Measurements from ENCODE around the gene TULP4. TPM values are rescaled to one million over a fixed set of nuclear protein-coding genes. Genes with fewer than 3 reads are reported as not detected.
"Not testable (repeated sequence)": the region's sequence is repeated elsewhere in the genome, so short reads cannot be mapped to it uniquely, and the experiment has no call there.

The TULP4 gene
- total and polyA plus RNA-seq, 8 donors = 1.7 to 237 (median 54.3) TPM

- 90 to 94% (median 92%) methylated on average over 12 of the region's 12 CpGs for WGBS, 5 donors
- Histone ChIP-seq H3K27me3 (no peaks in the 10 kb centered on the region), H3K9me3 (no peaks in the 10 kb centered on the region), H3K4me3 (no peak overlapping the region), H3K36me3 (peaks cover 15 to 31% (median 28%) of the 10 kb centered on the region in 4 donors), H3K4me1 (peaks cover 5 to 20% (median 17%) of the 10 kb centered on the region in 4 donors), H3K27ac (no peak overlapping the region)
- TF ChIP-seq EP300 (IDR thresholded peaks at IDR 0.05) (no peak), POLR2AphosphoS5 (IDR thresholded peaks at IDR 0.05) (no peak), POLR2A (IDR thresholded peaks at IDR 0.05) (no peak)
- TF ChIP-seq, protein P1, sequence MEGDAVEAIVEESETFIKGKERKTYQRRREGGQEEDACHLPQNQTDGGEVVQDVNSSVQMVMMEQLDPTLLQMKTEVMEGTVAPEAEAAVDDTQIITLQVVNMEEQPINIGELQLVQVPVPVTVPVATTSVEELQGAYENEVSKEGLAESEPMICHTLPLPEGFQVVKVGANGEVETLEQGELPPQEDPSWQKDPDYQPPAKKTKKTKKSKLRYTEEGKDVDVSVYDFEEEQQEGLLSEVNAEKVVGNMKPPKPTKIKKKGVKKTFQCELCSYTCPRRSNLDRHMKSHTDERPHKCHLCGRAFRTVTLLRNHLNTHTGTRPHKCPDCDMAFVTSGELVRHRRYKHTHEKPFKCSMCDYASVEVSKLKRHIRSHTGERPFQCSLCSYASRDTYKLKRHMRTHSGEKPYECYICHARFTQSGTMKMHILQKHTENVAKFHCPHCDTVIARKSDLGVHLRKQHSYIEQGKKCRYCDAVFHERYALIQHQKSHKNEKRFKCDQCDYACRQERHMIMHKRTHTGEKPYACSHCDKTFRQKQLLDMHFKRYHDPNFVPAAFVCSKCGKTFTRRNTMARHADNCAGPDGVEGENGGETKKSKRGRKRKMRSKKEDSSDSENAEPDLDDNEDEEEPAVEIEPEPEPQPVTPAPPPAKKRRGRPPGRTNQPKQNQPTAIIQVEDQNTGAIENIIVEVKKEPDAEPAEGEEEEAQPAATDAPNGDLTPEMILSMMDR (IDR thresholded peaks at IDR 0.05) = no peak
- intact Hi-C loops (cut with DNase I; ENCODE audit: low total_unique reads) = no loop called here
- DNase-seq = peak in 1 of 2 donors; percentile 17
Observed at GRCh38 chr6:158476389-158476788, 164.1 kb downstream of the TULP4 start.

GRCh38 chr6:158477722-158478121 lies 165.5 kb downstream of the TULP4 start:
- intact Hi-C loops (cut with DNase I; ENCODE audit: low total_unique reads); H3K27ac ChIP-seq; H3K27me3 ChIP-seq; DNase-seq; H3K9me3 ChIP-seq; H3K4me3 ChIP-seq: not testable (repeated sequence)
- H3K36me3 ChIP-seq = peaks cover 19 to 45% (median 42%) of the 10 kb centered on the region in 4 donors
- 92 to 98% (median 97%) methylated on average over 4 of the region's 4 CpGs for WGBS, 5 donors
- H3K4me1 ChIP-seq = peaks cover 5 to 20% (median 17%) of the 10 kb centered on the region in 4 donors

DNA sequence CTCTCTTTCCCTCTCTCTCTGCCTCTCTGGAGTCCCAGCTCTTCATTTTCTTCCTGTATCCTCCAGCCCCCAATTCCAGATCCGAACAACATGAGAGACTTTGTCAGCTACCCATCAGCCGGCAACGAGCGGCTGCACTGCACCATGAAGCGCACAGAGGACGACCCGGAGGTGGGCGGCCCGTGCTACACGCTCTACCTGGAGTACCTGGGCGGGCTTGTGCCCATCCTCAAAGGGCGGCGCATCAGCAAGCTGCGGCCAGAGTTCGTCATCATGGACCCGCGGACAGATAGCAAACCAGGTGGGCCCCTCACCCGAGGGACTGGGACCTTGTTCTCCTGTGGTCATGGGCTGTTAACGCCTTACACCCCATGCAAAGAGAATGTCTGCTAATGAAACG lies 168.7 kb downstream of the TULP4 start:
- no peak for TF ChIP-seq POLR2A (IDR thresholded peaks at IDR 0.05)
- no peak for TF ChIP-seq EP300 (IDR thresholded peaks at IDR 0.05)
- TF ChIP-seq, protein P1 (IDR thresholded peaks at IDR 0.05) = no peak
- no peak for TF ChIP-seq POLR2AphosphoS5 (IDR thresholded peaks at IDR 0.05)
- Histone ChIP-seq H3K27me3 (no peaks in the 10 kb centered on the region), H3K4me1 (peaks cover 0 to 2% (median 0%) of the 10 kb centered on the region in 4 donors), H3K9me3 (no peaks in the 10 kb centered on the region), H3K36me3 (peaks cover 19 to 73% (median 62%) of the 10 kb centered on the region in 4 donors), H3K27ac (no peak overlapping the region), H3K4me3 (no peak overlapping the region)
- no peak for DNase-seq
- intact Hi-C loops (cut with DNase I; ENCODE audit: low total_unique reads) = no loop called here
- 93 to 97% (median 95%) methylated on average over 7 to 20 of the region's 20 CpGs for WGBS, 5 donors

- no peak overlapping the region for H3K4me3 ChIP-seq
- peaks cover 19 to 80% (median 58%) of the 10 kb centered on the region in 4 donors for H3K36me3 ChIP-seq
- TF ChIP-seq POLR2AphosphoS5 (IDR thresholded peaks at IDR 0.05) = no peak
- TF ChIP-seq, protein P1 (IDR thresholded peaks at IDR 0.05) = no peak
- no peak for TF ChIP-seq POLR2A (IDR thresholded peaks at IDR 0.05)
- TF ChIP-seq EP300 (IDR thresholded peaks at IDR 0.05) = no peak
- intact Hi-C loops (cut with DNase I; ENCODE audit: low total_unique reads) = no loop called here
- no peaks in the 10 kb centered on the region for H3K27me3 ChIP-seq
- 83 to 94% (median 91%) methylated on average over 12 of the region's 12 CpGs for WGBS, 5 donors
- DNase-seq = no peak
- H3K9me3 ChIP-seq = no peaks in the 10 kb centered on the region
- H3K4me1 ChIP-seq = no peaks in the 10 kb centered on the region
- no peak overlapping the region for H3K27ac ChIP-seq
Observed at GRCh38 chr6:158481690-158482473, 169.6 kb downstream of the TULP4 start.

DNA sequence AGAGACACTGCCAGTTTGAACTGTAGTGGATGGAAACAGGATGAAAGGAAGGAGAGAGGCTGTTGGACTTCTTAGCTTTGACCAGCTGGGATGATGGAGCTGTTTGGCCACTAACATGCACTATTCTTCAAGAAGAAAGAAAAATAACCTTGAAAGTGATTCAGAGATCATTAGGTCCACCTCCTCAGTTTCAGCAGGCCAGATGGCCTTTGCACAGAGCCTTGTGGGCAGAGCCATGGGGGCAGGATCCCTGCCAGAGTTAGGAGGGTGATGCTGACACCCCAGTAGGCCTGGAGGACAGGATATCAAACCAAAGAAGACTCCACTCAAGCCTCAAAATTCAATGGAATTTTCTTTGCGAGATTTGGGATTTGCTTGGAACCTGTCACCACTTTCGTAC lies 173.2 kb downstream of the TULP4 start:
- intact Hi-C loops (cut with DNase I; ENCODE audit: low total_unique reads) = no loop called here
- Histone ChIP-seq H3K4me3 (no peak overlapping the region), H3K9me3 (no peaks in the 10 kb centered on the region), H3K27me3 (no peaks in the 10 kb centered on the region), H3K4me1 (no peaks in the 10 kb centered on the region), H3K36me3 (peaks cover 12 to 74% (median 50%) of the 10 kb centered on the region in 4 donors), H3K27ac (no peak overlapping the region)
- 92 to 99% (median 94%) methylated on average over 2 of the region's 2 CpGs for WGBS, 5 donors
- TF ChIP-seq, protein P1 (IDR thresholded peaks at IDR 0.05) = no peak
- TF ChIP-seq POLR2A (IDR thresholded peaks at IDR 0.05) (no peak), EP300 (IDR thresholded peaks at IDR 0.05) (no peak), POLR2AphosphoS5 (IDR thresholded peaks at IDR 0.05) (no peak)
- no peak for DNase-seq
